ENCODE data around the gene SCGB1D2. TPM values are rescaled to one million over a fixed set of nuclear protein-coding genes. Genes with fewer than 3 reads are reported as not detected.
"Not testable (repeated sequence)": the region's sequence is repeated elsewhere in the genome, so short reads cannot be mapped to it uniquely, and the experiment has no call there.

Gene SCGB1D2
- total RNA-seq, result 4.0 TPM
- long read RNA-seq, partial matches to known transcripts, result 0 of 1 reads
- long read RNA-seq, other reads (novel, unspliced or antisense), result 0 of 1 reads

- intact Hi-C loops (cut with DNase I), result no loop called here
- peak; percentile 80 for DNase-seq (ENCODE audit: missing footprints)
- peak; percentile 97 for ATAC-seq
Observed at GRCh38 chr11:62242021-62242420, at the start of gene SCGB1D2. Gene SCGB1D2, plus strand, starts transcription at chr11:62242239. Its CDS starts 69 bp downstream, at chr11:62242308.

- no peak for ATAC-seq
- intact Hi-C loops (cut with DNase I), result no loop called here
- DNase-seq (ENCODE audit: missing footprints), result no peak
Observed at GRCh38 chr11:62193952-62194351, 48.1 kb upstream of the SCGB1D2 start.

- DNase-seq (ENCODE audit: missing footprints); intact Hi-C loops (cut with DNase I); ATAC-seq: not testable (repeated sequence)
Observed at GRCh38 chr11:62195010-62195409, 47.0 kb upstream of the SCGB1D2 start.

- ATAC-seq, result no peak
- no peak for DNase-seq (ENCODE audit: missing footprints)
- intact Hi-C loops (cut with DNase I), result no loop called here
Observed at GRCh38 chr11:62195945-62196344, 46.1 kb upstream of the SCGB1D2 start.

GRCh38 chr11:62197400-62197799 lies 44.6 kb upstream of the SCGB1D2 start:
- DNase-seq (ENCODE audit: missing footprints); intact Hi-C loops (cut with DNase I); ATAC-seq: not testable (repeated sequence)

- no peak for DNase-seq (ENCODE audit: missing footprints)
Observed at GRCh38 chr11:62201376-62201775, 40.7 kb upstream of the SCGB1D2 start.

GRCh38 chr11:62202910-62203309 lies 39.1 kb upstream of the SCGB1D2 start:
- ATAC-seq (no peak), DNase-seq (ENCODE audit: missing footprints) (no peak)
- intact Hi-C loops (cut with DNase I), result no loop called here

More at GRCh38 chr11:62201376-62201775, 40.7 kb upstream of the SCGB1D2 start:
- no peak for ATAC-seq
- intact Hi-C loops (cut with DNase I), result no loop called here

GRCh38 chr11:62204430-62204829 lies 37.6 kb upstream of the SCGB1D2 start:
- ATAC-seq (no peak), DNase-seq (ENCODE audit: missing footprints) (no peak)
- intact Hi-C loops (cut with DNase I), result no loop called here

- ATAC-seq (no peak), DNase-seq (ENCODE audit: missing footprints) (no peak)
- intact Hi-C loops (cut with DNase I), result no loop called here
Observed at GRCh38 chr11:62205441-62205840, 36.6 kb upstream of the SCGB1D2 start.

GRCh38 chr11:62206276-62207066 lies 35.6 kb upstream of the SCGB1D2 start:
- ATAC-seq; DNase-seq (ENCODE audit: missing footprints); intact Hi-C loops (cut with DNase I): not testable (repeated sequence)

- ATAC-seq (no peak), DNase-seq (ENCODE audit: missing footprints) (no peak)
- intact Hi-C loops (cut with DNase I), result no loop called here
Observed at GRCh38 chr11:62208785-62209144, 33.3 kb upstream of the SCGB1D2 start.

GRCh38 chr11:62217191-62217748 lies 24.8 kb upstream of the SCGB1D2 start:
- ATAC-seq (no peak), DNase-seq (ENCODE audit: missing footprints) (no peak)
- intact Hi-C loops (cut with DNase I), result no loop called here

GRCh38 chr11:62221498-62221897 lies 20.5 kb upstream of the SCGB1D2 start:
- intact Hi-C loops (cut with DNase I), result no loop called here
- ATAC-seq, result no peak
- DNase-seq (ENCODE audit: missing footprints), result no peak

- ATAC-seq (no peak), DNase-seq (ENCODE audit: missing footprints) (no peak)
- intact Hi-C loops (cut with DNase I), result no loop called here
Observed at GRCh38 chr11:62223095-62223494, 18.9 kb upstream of the SCGB1D2 start.

GRCh38 chr11:62233730-62234129 lies 8.3 kb upstream of the SCGB1D2 start:
- ATAC-seq, result no peak
- no peak for DNase-seq (ENCODE audit: missing footprints)
- intact Hi-C loops (cut with DNase I), result no loop called here

- intact Hi-C loops (cut with DNase I), result no loop called here
- no peak for ATAC-seq
Observed at GRCh38 chr11:62236187-62236586, 5.9 kb upstream of the SCGB1D2 start.

GRCh38 chr11:62237499-62237898 lies 4.5 kb upstream of the SCGB1D2 start:
- no peak for ATAC-seq
- intact Hi-C loops (cut with DNase I), result no loop called here

More at GRCh38 chr11:62236187-62236586, 5.9 kb upstream of the SCGB1D2 start:
- DNase-seq (ENCODE audit: missing footprints), result no peak

GRCh38 chr11:62238151-62238550 lies 3.9 kb upstream of the SCGB1D2 start:
- DNase-seq (ENCODE audit: missing footprints) (no peak), ATAC-seq (no peak)
- intact Hi-C loops (cut with DNase I), result no loop called here

More at GRCh38 chr11:62237499-62237898, 4.5 kb upstream of the SCGB1D2 start:
- no peak for DNase-seq (ENCODE audit: missing footprints)

- intact Hi-C loops (cut with DNase I), result no loop called here
- DNase-seq (ENCODE audit: missing footprints) (no peak), ATAC-seq (no peak)
Observed at GRCh38 chr11:62241095-62241494, 944 bp upstream of the SCGB1D2 start.

GRCh38 chr11:62245271-62245753 lies 3.3 kb downstream of the SCGB1D2 start:
- no peak for ATAC-seq
- intact Hi-C loops (cut with DNase I), result no loop called here
- DNase-seq (ENCODE audit: missing footprints), result no peak

Data from Right ventricle myocardium inferior (tissue), 1 donor.